LHCN-M2 (cell line): ENCODE data around the gene COL23A1. TPM values are rescaled to one million over a fixed set of nuclear protein-coding genes. Genes with fewer than 3 reads are reported as not detected.
"Not testable (repeated sequence)": the region's sequence is repeated elsewhere in the genome, so short reads cannot be mapped to it uniquely, and the experiment has no call there.

ENCODE experiments used
- DNase-seq: peaks from one replicate; pipeline ENCODE4 v3.0.0-alpha.2; 2012; ENCODE audit warnings: low read depth
- total RNA-seq: library from RNA; depleted of rRNA; stranded (reverse); fragments of >200 nt; gene quantifications from 2 replicates; pipeline ENCODE4 v1.2.3, GENCODE V29; 2014

COL23A1 gene
- total RNA-seq, 1 experiment from 2014 or later: not detected

GRCh38 chr5:178325679-178326373 is 264.4 kb downstream of the COL23A1 start:
- no peak for DNase-seq

- no peak for DNase-seq
These were observed 264.9 kb downstream of the COL23A1 start for GRCh38 chr5:178325311-178325678.

GRCh38 chr5:178324481-178325310 is 265.5 kb downstream of the COL23A1 start:
- DNase-seq: no peak

- DNase-seq: no peak
These were observed 266.2 kb downstream of the COL23A1 start for GRCh38 chr5:178323961-178324360.

- no peak for DNase-seq
These were observed 266.7 kb downstream of the COL23A1 start for GRCh38 chr5:178323541-178323865.

- no peak for DNase-seq
These were observed 267.3 kb downstream of the COL23A1 start for GRCh38 chr5:178322736-178323540.

- peak; percentile 44 for DNase-seq
These were observed 269.8 kb downstream of the COL23A1 start for GRCh38 chr5:178320281-178320855.

GRCh38 chr5:178319541-178320041 is 270.6 kb downstream of the COL23A1 start:
- no peak for DNase-seq

- no peak for DNase-seq
These were observed 271.3 kb downstream of the COL23A1 start for GRCh38 chr5:178318893-178319292.

- DNase-seq: no peak
These were observed 271.8 kb downstream of the COL23A1 start for GRCh38 chr5:178318382-178318781.

GRCh38 chr5:178317727-178318126 is 272.5 kb downstream of the COL23A1 start:
- DNase-seq: not testable (repeated sequence)

- DNase-seq: no peak
These were observed 275.0 kb downstream of the COL23A1 start for GRCh38 chr5:178314961-178315820.

GRCh38 chr5:178314061-178314660 is 276.0 kb downstream of the COL23A1 start:
- no peak for DNase-seq

- no peak for DNase-seq
These were observed 276.9 kb downstream of the COL23A1 start for GRCh38 chr5:178313316-178313715.

GRCh38 chr5:178312880-178313282 is 277.3 kb downstream of the COL23A1 start:
- no peak for DNase-seq

GRCh38 chr5:178310130-178310865 is 279.9 kb downstream of the COL23A1 start:
- no peak for DNase-seq

- no peak for DNase-seq
These were observed 280.8 kb downstream of the COL23A1 start for GRCh38 chr5:178309271-178310013.

GRCh38 chr5:178308541-178309092 is 281.6 kb downstream of the COL23A1 start:
- no peak for DNase-seq
